ENCODE results near the gene MIS18A.
"Not testable (repeated sequence)": the region's sequence is repeated elsewhere in the genome, so short reads cannot be mapped to it uniquely, and the experiment has no call there.

MIS18A gene

GRCh38 chr21:32316361-32317215 lies 37.7 kb upstream of the MIS18A start:
- no peaks in the 10 kb centered on the region for H3K27me3 ChIP-seq (ENCODE audit: control insufficient read depth, insufficient read depth, low read length, poor library complexity, severe bottlenecking)
- H3K27ac ChIP-seq (ENCODE audit: insufficient read depth, low read depth, low read length, poor library complexity, severe bottlenecking), result no peak overlapping the region
- no peaks in the 10 kb centered on the region for H3K9me3 ChIP-seq (ENCODE audit: control insufficient read depth, low read length)
- no peaks in the 10 kb centered on the region for H3K4me1 ChIP-seq (ENCODE audit: control insufficient read depth, insufficient read depth, low read length)
- WGBS, 2 experiments, result 94% methylated on average over 22 of the region's 22 CpGs
- H3K4me3 ChIP-seq (ENCODE audit: insufficient read depth, low read depth, low read length), result no peak overlapping the region
- peaks cover 33% of the 10 kb centered on the region for H3K36me3 ChIP-seq (ENCODE audit: control insufficient read depth, insufficient read depth, low read length)

DNA sequence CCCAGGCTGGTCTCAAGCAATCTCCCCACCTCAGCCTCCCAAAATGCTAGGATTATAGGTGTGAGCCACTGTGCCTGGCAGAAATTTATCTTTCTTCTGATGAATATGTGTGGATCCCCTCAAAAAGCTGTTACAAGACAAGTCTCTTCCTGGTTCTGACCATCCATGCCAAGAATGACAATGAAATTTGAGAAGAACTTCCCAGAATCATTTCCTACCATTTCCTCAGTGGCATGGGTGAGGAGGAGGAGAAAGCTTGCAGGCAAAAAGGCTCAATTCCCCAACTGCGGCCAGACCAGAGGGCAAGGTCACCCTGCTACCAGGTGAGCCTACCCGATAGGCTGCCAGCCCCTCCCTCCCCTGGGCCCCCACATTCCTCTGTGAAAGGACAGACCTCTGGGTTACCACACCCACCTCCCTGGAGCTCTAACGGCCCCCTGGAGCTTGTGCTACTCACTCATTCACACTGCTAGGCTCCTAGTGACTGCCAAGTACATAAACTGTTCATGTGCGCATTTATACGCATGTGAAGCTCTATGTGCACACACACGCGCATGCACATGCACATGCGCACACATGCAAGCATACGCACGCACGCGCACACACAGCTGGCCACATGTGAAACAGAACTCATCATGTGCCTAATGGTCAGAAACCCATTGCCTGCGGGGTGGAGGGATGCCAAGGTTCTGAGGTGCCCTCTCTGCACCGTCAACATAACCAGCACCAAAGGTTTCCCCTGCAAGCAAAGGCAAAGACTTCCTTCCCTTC lies 36.8 kb upstream of the MIS18A start:
- Histone ChIP-seq H3K9me3 (ENCODE audit: control insufficient read depth, low read length) (no peaks in the 10 kb centered on the region), H3K36me3 (ENCODE audit: control insufficient read depth, insufficient read depth, low read length) (peaks cover 33% of the 10 kb centered on the region), H3K4me3 (ENCODE audit: insufficient read depth, low read depth, low read length) (no peak overlapping the region), H3K27ac (ENCODE audit: insufficient read depth, low read depth, low read length, poor library complexity, severe bottlenecking) (no peak overlapping the region), H3K27me3 (ENCODE audit: control insufficient read depth, insufficient read depth, low read length, poor library complexity, severe bottlenecking) (no peaks in the 10 kb centered on the region), H3K4me1 (ENCODE audit: control insufficient read depth, insufficient read depth, low read length) (no peaks in the 10 kb centered on the region)
- WGBS, 2 experiments, result 94 to 95% methylated on average over 14 of the region's 14 CpGs

GRCh38 chr21:32314806-32315205 lies 36.0 kb upstream of the MIS18A start:
- H3K27me3 ChIP-seq (ENCODE audit: control insufficient read depth, insufficient read depth, low read length, poor library complexity, severe bottlenecking), result no peaks in the 10 kb centered on the region
- H3K9me3 ChIP-seq (ENCODE audit: control insufficient read depth, low read length), result no peaks in the 10 kb centered on the region
- no peak overlapping the region for H3K4me3 ChIP-seq (ENCODE audit: insufficient read depth, low read depth, low read length)
- H3K36me3 ChIP-seq (ENCODE audit: control insufficient read depth, insufficient read depth, low read length), result peaks cover 29% of the 10 kb centered on the region
- H3K27ac ChIP-seq (ENCODE audit: insufficient read depth, low read depth, low read length, poor library complexity, severe bottlenecking), result no peak overlapping the region
- no peaks in the 10 kb centered on the region for H3K4me1 ChIP-seq (ENCODE audit: control insufficient read depth, insufficient read depth, low read length)
- WGBS, 2 experiments, result 95% methylated on average over 16 of the region's 16 CpGs

DNA sequence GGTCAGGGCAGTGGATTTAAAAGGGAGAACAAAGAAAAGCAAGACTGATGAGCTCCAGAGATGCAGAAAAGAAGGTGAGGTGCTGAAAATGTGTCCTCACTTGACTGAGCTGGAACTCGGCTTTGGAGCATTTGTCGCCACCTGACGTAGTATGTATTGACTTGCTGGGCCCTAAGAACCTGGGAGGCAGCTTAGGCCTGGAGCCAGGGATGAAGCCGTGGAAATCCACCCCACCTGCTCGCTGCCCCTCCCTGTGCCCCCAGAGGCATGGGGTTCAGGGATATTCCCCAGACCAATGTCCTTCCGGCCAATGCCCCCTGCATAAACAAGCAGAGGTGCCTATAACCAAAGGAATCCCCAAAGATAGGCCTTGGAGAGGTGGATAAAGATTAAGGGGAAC lies 34.1 kb upstream of the MIS18A start:
- H3K9me3 ChIP-seq (ENCODE audit: control insufficient read depth, low read length), result no peaks in the 10 kb centered on the region
- H3K4me3 ChIP-seq (ENCODE audit: insufficient read depth, low read depth, low read length), result no peak overlapping the region
- H3K4me1 ChIP-seq (ENCODE audit: control insufficient read depth, insufficient read depth, low read length), result no peaks in the 10 kb centered on the region
- H3K27me3 ChIP-seq (ENCODE audit: control insufficient read depth, insufficient read depth, low read length, poor library complexity, severe bottlenecking), result no peaks in the 10 kb centered on the region
- WGBS, 2 experiments, result 96% methylated on average over 6 of the region's 6 CpGs
- H3K36me3 ChIP-seq (ENCODE audit: control insufficient read depth, insufficient read depth, low read length), result peaks cover 20% of the 10 kb centered on the region
- no peak overlapping the region for H3K27ac ChIP-seq (ENCODE audit: insufficient read depth, low read depth, low read length, poor library complexity, severe bottlenecking)

GRCh38 chr21:32312326-32312725 lies 33.5 kb upstream of the MIS18A start:
- no peaks in the 10 kb centered on the region for H3K27me3 ChIP-seq (ENCODE audit: control insufficient read depth, insufficient read depth, low read length, poor library complexity, severe bottlenecking)
- 94% methylated on average over 5 of the region's 5 CpGs for WGBS, 2 experiments
- no peaks in the 10 kb centered on the region for H3K4me1 ChIP-seq (ENCODE audit: control insufficient read depth, insufficient read depth, low read length)
- peaks cover 17% of the 10 kb centered on the region for H3K36me3 ChIP-seq (ENCODE audit: control insufficient read depth, insufficient read depth, low read length)
- H3K4me3 ChIP-seq (ENCODE audit: insufficient read depth, low read depth, low read length), result no peak overlapping the region
- H3K9me3 ChIP-seq (ENCODE audit: control insufficient read depth, low read length), result no peaks in the 10 kb centered on the region
- H3K27ac ChIP-seq (ENCODE audit: insufficient read depth, low read depth, low read length, poor library complexity, severe bottlenecking), result no peak overlapping the region

DNA sequence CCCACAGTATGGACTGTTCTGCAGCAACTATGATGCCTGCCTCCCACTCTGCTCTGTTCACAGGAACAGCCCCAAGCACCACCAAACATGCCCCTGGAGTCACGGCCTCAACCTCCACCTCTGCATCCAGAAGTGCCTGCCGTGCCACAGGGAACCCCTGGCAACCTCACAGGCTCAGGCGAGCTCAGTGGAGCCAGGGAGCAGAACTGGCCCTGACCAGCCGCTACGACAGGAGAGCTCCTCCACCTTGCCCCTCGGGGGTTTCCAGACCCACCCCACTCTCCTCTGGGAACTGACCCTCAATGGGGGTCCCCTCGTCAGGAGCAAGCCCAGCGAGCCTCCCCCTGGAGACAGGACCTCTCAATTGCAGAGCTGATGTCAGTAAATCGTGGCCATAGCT lies 32.8 kb upstream of the MIS18A start:
- H3K9me3 ChIP-seq (ENCODE audit: control insufficient read depth, low read length), result no peaks in the 10 kb centered on the region
- no peak overlapping the region for H3K27ac ChIP-seq (ENCODE audit: insufficient read depth, low read depth, low read length, poor library complexity, severe bottlenecking)
- no peak overlapping the region for H3K4me3 ChIP-seq (ENCODE audit: insufficient read depth, low read depth, low read length)
- 92 to 93% methylated on average over 9 of the region's 9 CpGs for WGBS, 2 experiments
- H3K27me3 ChIP-seq (ENCODE audit: control insufficient read depth, insufficient read depth, low read length, poor library complexity, severe bottlenecking), result no peaks in the 10 kb centered on the region
- peaks cover 10% of the 10 kb centered on the region for H3K36me3 ChIP-seq (ENCODE audit: control insufficient read depth, insufficient read depth, low read length)
- H3K4me1 ChIP-seq (ENCODE audit: control insufficient read depth, insufficient read depth, low read length), result no peaks in the 10 kb centered on the region

- not testable (repeated sequence) for H3K36me3 ChIP-seq (ENCODE audit: control insufficient read depth, insufficient read depth, low read length); H3K27me3 ChIP-seq (ENCODE audit: control insufficient read depth, insufficient read depth, low read length, poor library complexity, severe bottlenecking); H3K9me3 ChIP-seq (ENCODE audit: control insufficient read depth, low read length); H3K4me3 ChIP-seq (ENCODE audit: insufficient read depth, low read depth, low read length); H3K4me1 ChIP-seq (ENCODE audit: control insufficient read depth, insufficient read depth, low read length); H3K27ac ChIP-seq (ENCODE audit: insufficient read depth, low read depth, low read length, poor library complexity, severe bottlenecking)
- 86 to 93% methylated on average over 9 of the region's 9 CpGs for WGBS, 2 experiments
These were observed 32.1 kb upstream of the MIS18A start for GRCh38 chr21:32310976-32311375.

DNA sequence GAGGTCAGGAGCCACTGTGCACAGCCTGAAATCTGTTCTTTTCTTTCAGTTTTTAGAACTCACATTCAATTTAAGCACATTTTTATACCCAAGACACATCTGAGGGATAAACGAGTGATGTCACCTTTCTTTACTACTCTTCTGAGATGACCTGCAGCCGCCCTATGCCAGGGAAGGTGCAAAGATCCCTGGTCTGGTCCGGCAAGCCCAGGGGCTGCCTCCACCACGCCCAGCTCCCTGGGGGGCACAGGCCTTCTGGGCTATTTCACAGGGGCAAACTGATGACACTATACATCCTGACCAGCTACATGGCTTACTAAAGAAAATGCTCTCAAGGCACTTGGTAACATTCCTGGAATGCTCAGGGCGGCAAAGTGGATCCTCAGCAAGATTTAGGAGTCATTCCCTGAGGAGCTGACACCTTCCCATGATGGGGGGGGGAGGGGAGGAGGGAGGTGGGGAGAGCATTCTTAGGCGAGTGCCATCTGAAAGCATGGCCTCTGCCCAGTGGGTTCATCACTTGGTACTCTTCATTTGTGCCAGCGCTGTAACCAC lies 31.1 kb upstream of the MIS18A start:
- Histone ChIP-seq H3K9me3 (ENCODE audit: control insufficient read depth, low read length) (no peaks in the 10 kb centered on the region), H3K4me3 (ENCODE audit: insufficient read depth, low read depth, low read length) (no peak overlapping the region), H3K27me3 (ENCODE audit: control insufficient read depth, insufficient read depth, low read length, poor library complexity, severe bottlenecking) (no peaks in the 10 kb centered on the region), H3K4me1 (ENCODE audit: control insufficient read depth, insufficient read depth, low read length) (no peaks in the 10 kb centered on the region), H3K27ac (ENCODE audit: insufficient read depth, low read depth, low read length, poor library complexity, severe bottlenecking) (no peak overlapping the region), H3K36me3 (ENCODE audit: control insufficient read depth, insufficient read depth, low read length) (no peaks in the 10 kb centered on the region)
- WGBS, 2 experiments, result 88 to 93% methylated on average over 7 of the region's 7 CpGs

GRCh38 chr21:32308696-32309095 lies 29.8 kb upstream of the MIS18A start:
- Histone ChIP-seq H3K27ac (ENCODE audit: insufficient read depth, low read depth, low read length, poor library complexity, severe bottlenecking) (no peak overlapping the region), H3K4me1 (ENCODE audit: control insufficient read depth, insufficient read depth, low read length) (no peaks in the 10 kb centered on the region), H3K4me3 (ENCODE audit: insufficient read depth, low read depth, low read length) (no peak overlapping the region), H3K27me3 (ENCODE audit: control insufficient read depth, insufficient read depth, low read length, poor library complexity, severe bottlenecking) (no peaks in the 10 kb centered on the region), H3K9me3 (ENCODE audit: control insufficient read depth, low read length) (no peaks in the 10 kb centered on the region), H3K36me3 (ENCODE audit: control insufficient read depth, insufficient read depth, low read length) (no peaks in the 10 kb centered on the region)
- WGBS, 2 experiments, result 85 to 86% methylated on average over 10 of the region's 10 CpGs

- no peaks in the 10 kb centered on the region for H3K9me3 ChIP-seq (ENCODE audit: control insufficient read depth, low read length)
- no peaks in the 10 kb centered on the region for H3K27me3 ChIP-seq (ENCODE audit: control insufficient read depth, insufficient read depth, low read length, poor library complexity, severe bottlenecking)
- no peak overlapping the region for H3K27ac ChIP-seq (ENCODE audit: insufficient read depth, low read depth, low read length, poor library complexity, severe bottlenecking)
- no peaks in the 10 kb centered on the region for H3K4me1 ChIP-seq (ENCODE audit: control insufficient read depth, insufficient read depth, low read length)
- H3K4me3 ChIP-seq (ENCODE audit: insufficient read depth, low read depth, low read length), result no peak overlapping the region
- 90 to 95% methylated on average over 4 of the region's 4 CpGs for WGBS, 2 experiments
- no peaks in the 10 kb centered on the region for H3K36me3 ChIP-seq (ENCODE audit: control insufficient read depth, insufficient read depth, low read length)
These were observed 28.9 kb upstream of the MIS18A start for GRCh38 chr21:32307706-32308105.
